Thymus (tissue), 11 donors: Measurements from ENCODE around the gene NXPH2. TPM values are rescaled to one million over a fixed set of nuclear protein-coding genes. Genes with fewer than 3 reads are reported as not detected.

ENCODE experiments used
- DNase-seq, 9 donors: peaks; one replicate each; pipeline ENCODE4 v3.0.0-alpha.2; 2013; ENCODE audit warnings: low spot score in 9 of 9, low read depth in 6 of 9, missing footprints in 1 of 9
- H3K27ac ChIP-seq, 2 donors: one replicate each; pipeline ENCODE4 v1.5.1; 2013; ENCODE audit warnings: control low read depth in 1 of 2, low read depth in 1 of 2, low read length in 1 of 2, mild to moderate bottlenecking in 1 of 2, moderate library complexity in 1 of 2
- H3K27me3 ChIP-seq, 2 donors: one replicate each; pipeline ENCODE4 v1.5.1; 2013; ENCODE audit warnings: low read length in 1 of 2; ENCODE audit not compliant: control insufficient read depth in 2 of 2, insufficient read depth in 1 of 2
- H3K36me3 ChIP-seq, 2 donors: one replicate each; pipeline ENCODE4 v1.5.1; 2013; ENCODE audit warnings: low read length in 1 of 2, mild to moderate bottlenecking in 1 of 2, moderate library complexity in 1 of 2; ENCODE audit not compliant: control insufficient read depth in 2 of 2, insufficient read depth in 2 of 2
- H3K4me1 ChIP-seq, 2 donors: one replicate each; pipeline ENCODE4 v1.5.1; 2013; ENCODE audit warnings: low read length in 2 of 2; ENCODE audit not compliant: control insufficient read depth in 2 of 2, insufficient read depth in 2 of 2
- H3K4me3 ChIP-seq, 2 donors: one replicate each; pipeline ENCODE4 v1.5.1; 2013; ENCODE audit warnings: low read length in 2 of 2, control low read depth in 1 of 2, mild to moderate bottlenecking in 1 of 2
- H3K9me3 ChIP-seq, 2 donors: one replicate each; pipeline ENCODE4 v1.5.1; 2013; ENCODE audit warnings: low read length in 1 of 2, mild to moderate bottlenecking in 1 of 2; ENCODE audit not compliant: control insufficient read depth in 2 of 2, insufficient read depth in 1 of 2
- WGBS: extraction: QIAGEN DNeasy Blood & Tissue Kit; methylation state at CpG from one replicate; pipeline ENCODE4 v1.1.7; 2013; 5-methylcytosine and 5-hydroxymethylcytosine counted together
- polyA plus RNA-seq: library from polyadenylated mRNA; stranded (reverse); fragments of 200-250 nt; gene quantifications from one replicate; pipeline ENCODE4 v1.2.3, GENCODE V29; 2013
- total RNA-seq: library from RNA; stranded (reverse); fragments of 120-200 nt; gene quantifications from one replicate; pipeline ENCODE4 v1.2.4, GENCODE V29; 2013
- donor health status: healthy.

NXPH2 gene
- total and polyA plus RNA-seq, 2 donors: 0.07 to 1.3 TPM

GRCh38 chr2:138722316-138722715, 57.9 kb downstream of the NXPH2 start:
- no peaks in the 10 kb centered on the region for H3K27me3 ChIP-seq
- H3K4me3 ChIP-seq: no peak overlapping the region
- H3K36me3 ChIP-seq: no peaks in the 10 kb centered on the region
- H3K27ac ChIP-seq: no peak overlapping the region
- H3K4me1 ChIP-seq: no peaks in the 10 kb centered on the region
- no peak for DNase-seq
- H3K9me3 ChIP-seq: no peaks in the 10 kb centered on the region
- 89% methylated on average over 4 of the region's 4 CpGs for WGBS

GRCh38 chr2:138720035-138720838, 60.0 kb downstream of the NXPH2 start:
- H3K9me3 ChIP-seq: no peaks in the 10 kb centered on the region
- WGBS: 95% methylated on average over 11 of the region's 11 CpGs
- no peak overlapping the region for H3K4me3 ChIP-seq
- no peak for DNase-seq
- H3K4me1 ChIP-seq: no peaks in the 10 kb centered on the region
- no peaks in the 10 kb centered on the region for H3K27me3 ChIP-seq
- H3K27ac ChIP-seq: no peak overlapping the region
- no peaks in the 10 kb centered on the region for H3K36me3 ChIP-seq

- no peaks in the 10 kb centered on the region for H3K4me1 ChIP-seq
- no peaks in the 10 kb centered on the region for H3K27me3 ChIP-seq
- H3K27ac ChIP-seq: no peak overlapping the region
- no peaks in the 10 kb centered on the region for H3K9me3 ChIP-seq
- no peak for DNase-seq
- H3K4me3 ChIP-seq: no peak overlapping the region
- H3K36me3 ChIP-seq: no peaks in the 10 kb centered on the region
Observed at GRCh38 chr2:138718405-138718804, 61.8 kb downstream of the NXPH2 start.

GRCh38 chr2:138716183-138716582, 64.0 kb downstream of the NXPH2 start:
- WGBS: 75% methylated on average over 5 of the region's 5 CpGs
- Histone ChIP-seq H3K36me3 (no peaks in the 10 kb centered on the region), H3K27ac (no peak overlapping the region), H3K27me3 (no peaks in the 10 kb centered on the region), H3K4me1 (no peaks in the 10 kb centered on the region), H3K4me3 (no peak overlapping the region), H3K9me3 (no peaks in the 10 kb centered on the region)
- no peak for DNase-seq

GRCh38 chr2:138713504-138713903, 66.7 kb downstream of the NXPH2 start:
- Histone ChIP-seq H3K9me3 (no peaks in the 10 kb centered on the region), H3K4me1 (no peaks in the 10 kb centered on the region), H3K36me3 (no peaks in the 10 kb centered on the region), H3K27ac (no peak overlapping the region), H3K27me3 (no peaks in the 10 kb centered on the region), H3K4me3 (no peak overlapping the region)
- 87% methylated on average over 5 of the region's 5 CpGs for whole genome bisulfite sequencing
- no peak for DNase-seq

GRCh38 chr2:138713069-138713496, 67.1 kb downstream of the NXPH2 start:
- no peak for DNase-seq
- Histone ChIP-seq H3K4me3 (no peak overlapping the region), H3K27ac (no peak overlapping the region), H3K4me1 (no peaks in the 10 kb centered on the region), H3K36me3 (no peaks in the 10 kb centered on the region), H3K27me3 (no peaks in the 10 kb centered on the region), H3K9me3 (no peaks in the 10 kb centered on the region)
- WGBS: 90% methylated on average over 5 of the region's 5 CpGs

- Histone ChIP-seq H3K27ac (no peak overlapping the region), H3K27me3 (no peaks in the 10 kb centered on the region), H3K4me3 (no peak overlapping the region), H3K4me1 (no peaks in the 10 kb centered on the region), H3K36me3 (no peaks in the 10 kb centered on the region), H3K9me3 (no peaks in the 10 kb centered on the region)
- 94% methylated on average over 4 of the region's 4 CpGs for WGBS
- DNase-seq: no peak
Observed at GRCh38 chr2:138712212-138712979, 67.8 kb downstream of the NXPH2 start.

- Histone ChIP-seq H3K36me3 (no peaks in the 10 kb centered on the region), H3K9me3 (no peaks in the 10 kb centered on the region), H3K27me3 (no peaks in the 10 kb centered on the region), H3K4me1 (no peaks in the 10 kb centered on the region), H3K4me3 (no peak overlapping the region), H3K27ac (no peak overlapping the region)
- WGBS: 98% methylated on average over 3 of the region's 3 CpGs
- DNase-seq: no peak
Observed at GRCh38 chr2:138711812-138712211, 68.4 kb downstream of the NXPH2 start.

GRCh38 chr2:138708682-138709241, 71.4 kb downstream of the NXPH2 start:
- no peak for DNase-seq
- no peak overlapping the region for H3K4me3 ChIP-seq
- WGBS: 90% methylated on average over 5 of the region's 5 CpGs
- no peaks in the 10 kb centered on the region for H3K4me1 ChIP-seq
- no peak overlapping the region for H3K27ac ChIP-seq
- H3K9me3 ChIP-seq: no peaks in the 10 kb centered on the region
- no peaks in the 10 kb centered on the region for H3K27me3 ChIP-seq
- H3K36me3 ChIP-seq: no peaks in the 10 kb centered on the region
